Endothelial cell of umbilical vein (primary cell): ENCODE results near the gene AGTPBP1. TPM values are rescaled to one million over a fixed set of nuclear protein-coding genes. Genes with fewer than 3 reads are reported as not detected.

Experiments used
- BruUV-seq: library from RNA; stranded (reverse); fragments of 400-500 nt; replicated peaks from 2 replicates; lab custom pipeline; 2021; lab: Mats Ljungman, UMichigan
- CTCF ChIA-PET: fragments of 300-600, 350-600 bp; sonication (Branson Sonifier 250); formaldehyde crosslinking; loops from one replicate; lab custom pipeline; 2021; ENCODE audit warnings: antibody characterized with exemption, inconsistent platforms; lab: Charles Lee
- POLR2A ChIA-PET: fragments of 300-600, 350-600 bp; sonication (Branson Sonifier 250); formaldehyde crosslinking; loops from one replicate; lab custom pipeline; 2021; ENCODE audit warnings: antibody characterized with exemption, inconsistent platforms; lab: Charles Lee
- DNase-seq: peaks from one replicate; pipeline ENCODE4 v3.0.0-alpha.2; 2011; ENCODE audit warnings: low read depth, low spot score
- FAIRE-seq: peaks from 2 replicates; lab custom pipeline; 2011; peaks lifted over from hg19 to GRCh38; lab: Jason Lieb, UNC
- H2AFZ ChIP-seq: 2 replicates; pipeline ENCODE4 v1.6.0; 2012; ENCODE audit warnings: low read depth, low read length, control low read depth, inconsistent platforms
- H3K27ac ChIP-seq: 2 replicates; pipeline ENCODE4 v1.5.1; 2011; ENCODE audit warnings: low read depth, mild to moderate bottlenecking, control low read depth, low read length, moderate library complexity; ENCODE audit not compliant: insufficient read depth
- H3K27me3 ChIP-seq, 2 experiments: 2 replicates each; pipeline versions ENCODE4 v1.6.0 to v1.6.1; 2011; ENCODE audit warnings: low read length in 2 of 2, mixed read lengths in 1 of 2; ENCODE audit not compliant: control insufficient read depth in 2 of 2, insufficient read depth in 2 of 2
- H3K36me3 ChIP-seq, 2 experiments: 2 replicates in 1 of 2; 3 replicates in 1 of 2; pipeline ENCODE4 v1.5.1; 2011; ENCODE audit warnings: low read length in 2 of 2, mild to moderate bottlenecking in 1 of 2, moderate library complexity in 1 of 2; ENCODE audit not compliant: control insufficient read depth in 2 of 2, insufficient read depth in 2 of 2; ENCODE audit errors: extremely low read depth in 1 of 2
- H3K4me1 ChIP-seq: 3 replicates; pipeline ENCODE4 v1.5.1; 2011; ENCODE audit warnings: mild to moderate bottlenecking, low read length; ENCODE audit not compliant: control insufficient read depth, insufficient read depth; ENCODE audit errors: extremely low read depth
- H3K4me2 ChIP-seq: 2 replicates; pipeline ENCODE4 v1.6.1; 2011; ENCODE audit warnings: low read length, control low read depth, mixed read lengths; ENCODE audit not compliant: insufficient read depth
- H3K4me3 ChIP-seq, 3 experiments: fragments of 200-600 bp in 1 of 3; sonication (generic), shearing (Covaris generic) in 1 of 3; replicated peaks in 1 of 3; 2 replicates each; pipeline ENCODE4 v1.5.1; 2011 to 2016; ENCODE audit warnings: control low read depth in 3 of 3, low read length in 3 of 3, mild to moderate bottlenecking in 2 of 3, inconsistent platforms in 1 of 3, low read depth in 1 of 3, moderate library complexity in 1 of 3; ENCODE audit not compliant: insufficient read depth in 1 of 3
- H3K79me2 ChIP-seq: 2 replicates; pipeline ENCODE4 v1.6.0; 2012; ENCODE audit warnings: low read length, inconsistent platforms; ENCODE audit not compliant: control insufficient read depth, insufficient read depth
- H3K9ac ChIP-seq: replicated peaks from 2 replicates; pipeline ENCODE3; 2011; ENCODE audit warnings: low read length, control low read depth; ENCODE audit not compliant: insufficient read depth; ENCODE audit errors: extremely low read depth
- H3K9me1 ChIP-seq: replicated peaks from 3 replicates; pipeline ENCODE4 v1.6.0; 2011; ENCODE audit warnings: mild to moderate bottlenecking, low read length; ENCODE audit not compliant: control insufficient read depth, insufficient read depth; ENCODE audit errors: extremely low read depth
- H3K9me3 ChIP-seq: replicated peaks from 2 replicates; pipeline ENCODE4 v1.5.1; 2012; ENCODE audit warnings: low read length, inconsistent platforms; ENCODE audit not compliant: control insufficient read depth, insufficient read depth
- H4K20me1 ChIP-seq: replicated peaks from 2 replicates; pipeline ENCODE3; 2011; ENCODE audit warnings: mild to moderate bottlenecking, low read length; ENCODE audit not compliant: control insufficient read depth, insufficient read depth; ENCODE audit errors: extremely low read depth
- CTCF ChIP-seq, 2 donors: IDR thresholded peaks; 1 replicate in 1 of 2; 2 replicates in 1 of 2; pipeline ENCODE4 v1.5.1; 2011; ENCODE audit warnings: low read length in 2 of 2, mild to moderate bottlenecking in 2 of 2, moderate library complexity in 2 of 2, control low read depth in 1 of 2, inconsistent platforms in 1 of 2, low read depth in 1 of 2; ENCODE audit not compliant: insufficient read depth in 1 of 2; ENCODE audit errors: extremely low read depth in 1 of 2
- FOS ChIP-seq: IDR thresholded peaks from 2 replicates; pipeline ENCODE4 v1.6.1; 2011; ENCODE audit warnings: mild to moderate bottlenecking, low read length, moderate library complexity, borderline replicate concordance; ENCODE audit not compliant: insufficient read depth
- GATA2 ChIP-seq: IDR thresholded peaks from 2 replicates; pipeline ENCODE4 v1.7.0; 2011; ENCODE audit warnings: low read depth, mild to moderate bottlenecking, moderate library complexity, mixed read lengths, low read length; ENCODE audit not compliant: insufficient read length, insufficient read depth
- MAX ChIP-seq: IDR thresholded peaks from 2 replicates; pipeline ENCODE4 v1.6.1; 2011; ENCODE audit not compliant: insufficient read depth, insufficient read length
- MYC ChIP-seq: IDR thresholded peaks from one replicate; pipeline ENCODE4 v1.6.1; 2011; ENCODE audit warnings: mild to moderate bottlenecking, low read depth, low read length
- POLR2A ChIP-seq: IDR thresholded peaks from 2 replicates; pipeline ENCODE4 v1.6.1; 2012; ENCODE audit warnings: low read depth, mild to moderate bottlenecking, control low read depth, low read length
- dilution Hi-C: fragments of 300-500 bp; cut with MboI; formaldehyde crosslinking; loops from one replicate; pipeline ENCODE4 v1.15.0; 2019; ENCODE audit warnings: low sequenced_read_pairs; ENCODE audit not compliant: extremely low pct_ligation_motif_present
- intact Hi-C: fragments of 100-400 bp; cut with micrococcal nuclease; formaldehyde crosslinking; loops from one replicate; pipeline ENCODE4 v1.10.0; 2022
- polyA plus RNA-seq, 4 experiments: library from polyadenylated mRNA; depleted of rRNA in 3 of 4; stranded (reverse) in 3 of 4; unstranded in 1 of 4; fragments of >200 nt; gene quantifications; 2 replicates each; pipeline versions ENCODE4 v1.2.1 to v1.2.3, GENCODE V29; 2011 to 2012; ENCODE audit warnings: missing spikeins in 1 of 4
- total RNA-seq: library from RNA; stranded (reverse); gene quantifications from 2 replicates; pipeline ENCODE4 v1.2.3, GENCODE V29; 2021

The AGTPBP1 gene
- total and polyA plus RNA-seq, 2 donors (not counting 3 experiments of a cell fraction or from before 2014, with no cell fraction given): 4.2 to 18.4 TPM

- Histone ChIP-seq H3K4me3 (no peak overlapping the region), H3K9ac (no peak overlapping the region), H3K9me3 (no peaks in the 10 kb centered on the region), H3K9me1 (no peaks in the 10 kb centered on the region), H3K27me3 (no peaks in the 10 kb centered on the region), H3K27ac (no peak overlapping the region), H3K4me1 (no peaks in the 10 kb centered on the region), H2AFZ (no peak overlapping the region), H3K79me2 (no peaks in the 10 kb centered on the region), H4K20me1 (no peaks in the 10 kb centered on the region), H3K36me3 (no peaks in the 10 kb centered on the region), H3K4me2 (no peak overlapping the region)
- CTCF ChIA-PET: interaction anchor here (3.3 kb wide), 1 partner anchor 99 kb away, joined by 26 read pairs; no protein-coding TSS in a partner anchor
- dilution Hi-C loops (no loop called here), intact Hi-C loops (no loop called here)
- FAIRE-seq: no peak
- BruUV-seq: no TSS peak
- POLR2A ChIA-PET: no interaction called here
- no peak for DNase-seq
- TF ChIP-seq CTCF (IDR thresholded peaks at IDR 0.05; ENCODE audit: extremely low read depth in 1 of 2, insufficient read depth in 1 of 2, low read depth in 1 of 2, low read length in 2 of 2) (no peak), MAX (no peak), MYC (no peak)
These were observed 230.8 kb downstream of the AGTPBP1 start for GRCh38 chr9:85510830-85511504.

GRCh38 chr9:85508616-85509015, 233.1 kb downstream of the AGTPBP1 start:
- DNase-seq (no peak), FAIRE-seq (no peak)
- Histone ChIP-seq H3K9ac (no peak overlapping the region), H3K9me1 (no peaks in the 10 kb centered on the region), H3K9me3 (no peaks in the 10 kb centered on the region), H3K27ac (no peak overlapping the region), H3K4me1 (no peaks in the 10 kb centered on the region), H2AFZ (no peak overlapping the region), H3K4me3 (no peak overlapping the region), H3K36me3 (no peaks in the 10 kb centered on the region), H3K79me2 (no peaks in the 10 kb centered on the region), H4K20me1 (no peaks in the 10 kb centered on the region), H3K27me3 (no peaks in the 10 kb centered on the region), H3K4me2 (no peak overlapping the region)
- TF ChIP-seq FOS (no peak), POLR2A (no peak), CTCF (IDR thresholded peaks at IDR 0.05; ENCODE audit: extremely low read depth in 1 of 2, insufficient read depth in 1 of 2, low read depth in 1 of 2, low read length in 2 of 2) (no peak), MYC (no peak), GATA2 (no peak), MAX (no peak)
- no TSS peak for BruUV-seq
- ChIA-PET CTCF (interaction anchor here (0.7 to 3.3 kb wide), 3 partner anchors 29 to 1111 kb away, joined by 4 to 26 read pairs (median 6); no protein-coding TSS in a partner anchor), POLR2A (no interaction called here)
- dilution Hi-C loops: no loop called here
- intact Hi-C loops: loop anchor here (1.0 kb wide), 1 partner anchor 102 kb away; no protein-coding TSS in a partner anchor
